K562 (cell line): ENCODE measurements around the gene RHEBL1. TPM values are rescaled to one million over a fixed set of nuclear protein-coding genes. Genes with fewer than 3 reads are reported as not detected.

Experiments
- ARID3A ChIP-seq: IDR thresholded peaks from 2 replicates; pipeline ENCODE4 v1.6.1; 2012; ENCODE audit warnings: low read depth, low read length, improper control_type of control experiment, borderline replicate concordance
- BRF2 ChIP-seq: IDR thresholded peaks from 3 replicates; pipeline ENCODE4 v1.6.1; 2011; ENCODE audit warnings: borderline replicate concordance, mild to moderate bottlenecking; ENCODE audit not compliant: insufficient read length, insufficient read depth
- CREB5 ChIP-seq: fragments of 250-450 bp; sonication (Bioruptor Pico); IDR thresholded peaks from 2 replicates; pipeline ENCODE4 v1.5.0; 2020; ENCODE audit warnings: mild to moderate bottlenecking
- FOXK2 ChIP-seq, 2 experiments: fragments of 450-650 bp; IDR thresholded peaks in 1 of 2; conservative IDR thresholded peaks in 1 of 2; 2 replicates each; pipeline ENCODE4 v1.6.1; 2016; ENCODE audit warnings: low read depth in 2 of 2, mild to moderate bottlenecking in 1 of 2
- MAX ChIP-seq: sonication (generic); formaldehyde crosslinking; IDR thresholded peaks from 2 replicates; pipeline ENCODE4 v1.9.0; 2022; ENCODE audit warnings: mild to moderate bottlenecking, missing genetic modification reagents
- MYC ChIP-seq, 2 experiments: fragments of 250-450 bp in 1 of 2; sonication (Bioruptor Pico) in 1 of 2; IDR thresholded peaks; 2 replicates each; pipeline versions ENCODE4 v1.5.1 to v1.6.1; 2012 to 2021; ENCODE audit warnings: low read depth in 2 of 2, borderline replicate concordance in 1 of 2, improper control_type of control experiment in 1 of 2, low read length in 1 of 2, mild to moderate bottlenecking in 1 of 2, moderate library complexity in 1 of 2
- NFIX ChIP-seq: fragments of 250-450 bp; sonication (Bioruptor Pico); IDR thresholded peaks from 2 replicates; pipeline ENCODE4 v1.4.0; 2020; ENCODE audit warnings: low read depth, mild to moderate bottlenecking, moderate library complexity
- RCOR1 ChIP-seq, 2 experiments: IDR thresholded peaks; 2 replicates each; pipeline ENCODE4 v1.6.1; 2012; ENCODE audit warnings: low read depth in 2 of 2, low read length in 2 of 2, borderline replicate concordance in 1 of 2, improper control_type of control experiment in 1 of 2
- TFAP4 ChIP-seq: sonication (generic); formaldehyde crosslinking; IDR thresholded peaks from 2 replicates; pipeline ENCODE4 v1.8.0; 2022; ENCODE audit warnings: missing genetic modification reagents, mild to moderate bottlenecking, moderate library complexity, borderline replicate concordance
- THAP12 ChIP-seq: fragments of 250-450 bp; sonication (Bioruptor Pico); IDR thresholded peaks from 2 replicates; pipeline ENCODE4 v1.9.0; 2021; ENCODE audit warnings: mild to moderate bottlenecking, inconsistent platforms
- TOE1 ChIP-seq, 2 experiments: fragments of 450-650 bp in 1 of 2; sonication (generic) in 1 of 2; formaldehyde crosslinking in 1 of 2; IDR thresholded peaks; 2 replicates each; pipeline versions ENCODE4 v1.7.1 to v1.8.0; 2016 to 2022; ENCODE audit warnings: borderline replicate concordance in 2 of 2, mild to moderate bottlenecking in 2 of 2, antibody characterized with exemption in 1 of 2, inconsistent platforms in 1 of 2, low read depth in 1 of 2, missing genetic modification reagents in 1 of 2, moderate library complexity in 1 of 2
- ZBTB33 ChIP-seq: sonication (generic); formaldehyde crosslinking; IDR thresholded peaks from 2 replicates; pipeline ENCODE4 v1.8.1; 2023; ENCODE audit warnings: mild to moderate bottlenecking, missing genetic modification reagents
- ZNF174 ChIP-seq: fragments of 250-450 bp; sonication (Bioruptor Pico); IDR thresholded peaks from 2 replicates; pipeline ENCODE4 v1.4.0; 2020; ENCODE audit warnings: mild to moderate bottlenecking
- polyA plus RNA-seq, 8 experiments: library from polyadenylated mRNA; depleted of rRNA in 4 of 8; stranded (reverse) in 5 of 8; unstranded in 3 of 8; fragments of >200 nt; fragmentation: Nextera tagmentation in 2 of 8; fragmentation: Illumina TruSeq in 1 of 8; extraction: Ambion mirVana in 2 of 8; extraction: Trizol in 1 of 8; gene quantifications; 2 replicates each; pipeline versions ENCODE4 v1.2.1 to v1.2.3, GENCODE V29; 2011 to 2014; ENCODE audit warnings: inconsistent platforms in 1 of 8, missing spikeins in 1 of 8
- total RNA-seq, 7 experiments: library from RNA; depleted of rRNA in 6 of 7; stranded (reverse); fragments of >200 nt in 6 of 7; fragmentation: Illumina TruSeq in 2 of 7; extraction: Trizol in 2 of 7; gene quantifications; 2 replicates each; pipeline versions ENCODE4 v1.2.1 to v1.2.3, GENCODE V29; 2011 to 2021; ENCODE audit warnings: low replicate concordance in 1 of 7

Gene RHEBL1
- total and polyA plus RNA-seq, 9 of the 15 experiments (the other 6 are each of a cell fraction or from before 2014, with no cell fraction given), result 4.3 to 36.1 (median 8.2) TPM

- TF ChIP-seq TOE1 (IDR thresholded peaks at IDR 0.05; ENCODE audit: borderline replicate concordance) (peak; percentile 82), TOE1 (CRISPR knock-in tag; IDR thresholded peaks at IDR 0.05; ENCODE audit: borderline replicate concordance, low read depth) (peak; percentile 91; the same call in 1 of the 2 replicates), NFIX (no peak), ZNF174 (CRISPR knock-in tag) (no peak), TFAP4 (peak; percentile 95), MAX (CRISPR knock-in tag) (peak; percentile 94), ZBTB33 (CRISPR knock-in tag) (peak; percentile 81), BRF2 (no peak), ARID3A (0 out of 2 replicates have a peak, but pooled peaks have one; percentile 38), RCOR1 (IDR thresholded peaks at IDR 0.05; ENCODE audit: borderline replicate concordance in 1 of 2, low read depth in 2 of 2, low read length in 2 of 2) (peak; percentile 94 to 96), THAP12 (peak; percentile 86), CREB5 (CRISPR knock-in tag) (no peak), FOXK2 (conservative IDR thresholded peaks at IDR 0.05 in 1 of 2, IDR thresholded peaks at IDR 0.05 in 1 of 2; ENCODE audit: low read depth in 2 of 2) (peak; percentile 26 to 97; a peak in 2 of 4 replicates), MYC (IDR thresholded peaks at IDR 0.05; ENCODE audit: low read depth, low read length) (peak; percentile 86), MYC (CRISPR knock-in tag; IDR thresholded peaks at IDR 0.05; ENCODE audit: borderline replicate concordance, low read depth) (no peak)
Observed at GRCh38 chr12:49092086-49092815, 22.5 kb upstream of the RHEBL1 start (continued).
